Lung (tissue), 12 donors: ENCODE results near the gene PHRF1. TPM values are rescaled to one million over a fixed set of nuclear protein-coding genes. Genes with fewer than 3 reads are reported as not detected.
"Not testable (repeated sequence)": the region's sequence is repeated elsewhere in the genome, so short reads cannot be mapped to it uniquely, and the experiment has no call there.

Source experiments
- ATAC-seq: fragments of 200-7000 bp; cut with Tn5 transposase; one replicate; pipeline ENCODE4 v1.9.1; 2020; ENCODE audit warnings: moderate number of reproducible peaks; ENCODE audit not compliant: insufficient read depth, low FRiP score
- DNase-seq, 3 donors: peaks; one replicate each; pipeline ENCODE4 v3.0.0-alpha.2; 2013 to 2017
- H3K27ac ChIP-seq, 2 donors: one replicate each; pipeline ENCODE4 v1.5.1; 2013; ENCODE audit warnings: mild to moderate bottlenecking in 2 of 2, moderate library complexity in 2 of 2, control low read depth in 1 of 2, inconsistent platforms in 1 of 2, low read depth in 1 of 2, low read length in 1 of 2
- H3K27me3 ChIP-seq, 3 donors: one replicate each; pipeline ENCODE4 v1.5.1; 2013; ENCODE audit warnings: low read length in 2 of 3; ENCODE audit not compliant: control insufficient read depth in 3 of 3, insufficient read depth in 3 of 3
- H3K36me3 ChIP-seq, 4 donors: one replicate each; pipeline ENCODE4 v1.5.1; 2013; ENCODE audit warnings: low read length in 4 of 4, mild to moderate bottlenecking in 1 of 4, moderate library complexity in 1 of 4; ENCODE audit not compliant: control insufficient read depth in 4 of 4, insufficient read depth in 4 of 4
- H3K4me1 ChIP-seq, 5 donors: one replicate each; pipeline ENCODE4 v1.5.1; 2013; ENCODE audit warnings: low read length in 5 of 5, mild to moderate bottlenecking in 2 of 5, moderate library complexity in 1 of 5; ENCODE audit not compliant: control insufficient read depth in 5 of 5, insufficient read depth in 5 of 5
- H3K4me3 ChIP-seq: one replicate; pipeline ENCODE4 v1.5.1; 2013; ENCODE audit warnings: mild to moderate bottlenecking, control low read depth, moderate library complexity
- H3K9ac ChIP-seq, 2 donors: one replicate each; pipeline ENCODE4 v1.5.1; 2013; ENCODE audit warnings: low read length in 2 of 2, control low read depth in 1 of 2; ENCODE audit not compliant: insufficient read depth in 1 of 2
- H3K9me3 ChIP-seq, 4 donors: one replicate each; pipeline ENCODE4 v1.5.1; 2013; ENCODE audit warnings: low read length in 3 of 4, mild to moderate bottlenecking in 1 of 4, moderate library complexity in 1 of 4; ENCODE audit not compliant: control insufficient read depth in 4 of 4, insufficient read depth in 3 of 4
- CTCF ChIP-seq: IDR thresholded peaks from 2 replicates; pipeline ENCODE4 v1.5.1; 2012; ENCODE audit warnings: mild to moderate bottlenecking; ENCODE audit errors: control extremely low read depth, extremely low read depth
- WGBS, 2 donors: extraction: QIAGEN DNeasy Blood & Tissue Kit; methylation state at CpG; one replicate each; pipeline ENCODE4 v1.1.7; 2013; 5-methylcytosine and 5-hydroxymethylcytosine counted together
- polyA plus RNA-seq, 2 donors: library from polyadenylated mRNA; stranded (reverse); fragments of 200-250 nt; gene quantifications; one replicate each; pipeline ENCODE4 v1.2.1, GENCODE V29; 2013
- total RNA-seq, 2 donors: library from RNA; depleted of rRNA in 1 of 2; stranded (reverse); fragments of >200 nt in 1 of 2; gene quantifications; one replicate each; pipeline ENCODE4 v1.2.1, GENCODE V29; 2014 to 2021
- donor health status: control.
- donor health status: control.
- donor health status: Bipolar disorder and iron deficiency.
- donor health status: healthy.
- donor health status: DM: yes; HTN: yes; CAD: no.

PHRF1 gene
- total and polyA plus RNA-seq, 4 donors, result 16.3 to 39.3 (median 23.5) TPM

GRCh38 chr11:653837-654236 lies 77.6 kb downstream of the PHRF1 start:
- H3K27me3 ChIP-seq, result no peaks in the 10 kb centered on the region
- H3K4me3 ChIP-seq, result no peak overlapping the region
- H3K27ac ChIP-seq, result no peak overlapping the region
- H3K9ac ChIP-seq, result no peak overlapping the region
- ATAC-seq, result no peak
- 93 to 96% methylated on average over 15 of the region's 15 CpGs for WGBS, 2 donors
- peaks cover 0 to 25% (median 0%) of the 10 kb centered on the region in 4 donors for H3K36me3 ChIP-seq
- no peak for TF ChIP-seq CTCF
- H3K4me1 ChIP-seq, result peaks cover 0 to 2% (median 0%) of the 10 kb centered on the region in 5 donors
- H3K9me3 ChIP-seq, result peaks cover 0 to 4% (median 0%) of the 10 kb centered on the region in 4 donors
- DNase-seq, result no peak

- not testable (repeated sequence) for ATAC-seq, H3K4me1 ChIP-seq, H3K9ac ChIP-seq, H3K27ac ChIP-seq, DNase-seq, H3K4me3 ChIP-seq, H3K27me3 ChIP-seq, H3K9me3 ChIP-seq
- peaks cover 0 to 26% (median 1%) of the 10 kb centered on the region in 4 donors for H3K36me3 ChIP-seq
- WGBS, 2 donors, result 89 to 95% methylated on average over 12 of the region's 12 CpGs
These were observed 78.2 kb downstream of the PHRF1 start for GRCh38 chr11:654444-654843.

- H3K27ac ChIP-seq, result no peak overlapping the region
- H3K36me3 ChIP-seq, result peaks cover 0 to 28% (median 4%) of the 10 kb centered on the region in 4 donors
- H3K27me3 ChIP-seq, result no peaks in the 10 kb centered on the region
- H3K4me1 ChIP-seq, result peaks cover 0 to 2% (median 0%) of the 10 kb centered on the region in 5 donors
- H3K9me3 ChIP-seq, result peaks cover 0 to 4% (median 0%) of the 10 kb centered on the region in 4 donors
- H3K4me3 ChIP-seq, result no peak overlapping the region
- H3K9ac ChIP-seq, result no peak overlapping the region
- ATAC-seq, result no peak
- no peak for TF ChIP-seq CTCF
- 81 to 84% methylated on average over 30 of the region's 30 CpGs for WGBS, 2 donors
- DNase-seq, result peak in 2 of 3 donors; percentile 24 to 57
These were observed 78.9 kb downstream of the PHRF1 start for GRCh38 chr11:655036-655726.

GRCh38 chr11:656426-656825 lies 80.2 kb downstream of the PHRF1 start:
- ATAC-seq (no peak), DNase-seq (no peak)
- peaks cover 0 to 32% (median 4%) of the 10 kb centered on the region in 4 donors for H3K36me3 ChIP-seq
- WGBS, 2 donors, result 93 to 94% methylated on average over 14 of the region's 14 CpGs
- no peak for TF ChIP-seq CTCF
- peaks cover 0 to 2% (median 0%) of the 10 kb centered on the region in 5 donors for H3K4me1 ChIP-seq
- peaks cover 0 to 4% (median 0%) of the 10 kb centered on the region in 4 donors for H3K9me3 ChIP-seq
- no peak overlapping the region for H3K4me3 ChIP-seq
- H3K9ac ChIP-seq, result no peak overlapping the region
- H3K27ac ChIP-seq, result no peak overlapping the region
- H3K27me3 ChIP-seq, result no peaks in the 10 kb centered on the region
